Cardiac muscle cell (in vitro differentiated cells and primary cell): ENCODE measurements around the gene LRFN2. TPM values are rescaled to one million over a fixed set of nuclear protein-coding genes. Genes with fewer than 3 reads are reported as not detected.
A peak's percentile ranks its signal among the peaks of the same experiment; 100 is the strongest.

Experiments
- DNase-seq, 2 donors: peaks; one replicate each; pipeline versions ENCODE4 v3.0.0 to v3.0.0-alpha.2; 2010 to 2017; ENCODE audit warnings: low read depth in 1 of 2, low spot score in 1 of 2
- H3K27ac ChIP-seq: fragments of 200-600 bp; sonication (generic); 2 replicates; pipeline ENCODE4 v1.5.1; 2016
- H3K27me3 ChIP-seq: fragments of 200-600 bp; sonication (generic); 2 replicates; pipeline ENCODE4 v1.6.0; 2016; ENCODE audit warnings: control low read depth
- H3K36me3 ChIP-seq: fragments of 200-600 bp; sonication (generic); 2 replicates; pipeline ENCODE4 v1.5.1; 2016; ENCODE audit warnings: control low read depth
- H3K4me1 ChIP-seq: fragments of 200-600 bp; sonication (generic); 2 replicates; pipeline ENCODE4 v1.8.1; 2017; ENCODE audit warnings: low read depth, mild to moderate bottlenecking, mixed run types
- H3K4me3 ChIP-seq: fragments of 200-600 bp; sonication (generic); 2 replicates; pipeline ENCODE4 v1.5.1; 2016; ENCODE audit warnings: mild to moderate bottlenecking
- H3K9me3 ChIP-seq: fragments of 200-600 bp; sonication (generic); 2 replicates; pipeline ENCODE4 v1.5.1; 2017; ENCODE audit warnings: low read depth, mild to moderate bottlenecking, control low read depth
- polyA plus RNA-seq: library from polyadenylated mRNA; unstranded; fragments of >200 nt; fragmentation: Nextera tagmentation; extraction: Ambion mirVana; gene quantifications from 2 replicates; pipeline ENCODE4 v1.2.1, GENCODE V29; 2016
- total RNA-seq: library from RNA; depleted of rRNA; stranded (reverse); fragments of >200 nt; gene quantifications from 2 replicates; pipeline ENCODE4 v1.2.3, GENCODE V29; 2016
- TF ChIP-seq, protein P1 (sequence below): IDR thresholded peaks from 2 replicates; pipeline ENCODE4 v1.5.1; 2012; ENCODE audit warnings: low read depth, mild to moderate bottlenecking, low read length

LRFN2 gene
- total and polyA plus RNA-seq, 2 experiments from 2014 or later, result 0.15 TPM; not detected in 1

DNA sequence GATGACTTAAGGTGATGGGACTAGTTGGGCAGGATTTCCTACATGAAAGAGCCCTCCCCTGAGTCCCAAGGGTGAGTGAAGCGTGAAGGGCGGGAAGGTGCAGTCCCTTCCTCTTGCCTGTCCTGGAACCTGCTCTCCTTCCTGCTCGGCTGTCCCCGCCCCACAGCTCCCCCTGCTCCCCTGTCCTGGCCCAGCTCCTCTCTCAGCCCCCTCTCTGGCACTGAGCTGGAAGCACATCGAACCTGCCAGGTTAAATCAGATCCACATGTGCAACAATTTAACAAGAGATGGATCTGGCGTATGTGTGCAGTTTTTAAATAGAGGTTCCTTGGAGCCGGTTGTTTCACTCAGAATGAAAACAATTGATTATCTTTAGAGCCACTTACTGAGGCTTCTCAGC is 95.0 kb downstream of the LRFN2 start:
- Histone ChIP-seq H3K4me3 (no peak overlapping the region), H3K27me3 (peaks cover 13% of the 10 kb centered on the region), H3K9me3 (no peaks in the 10 kb centered on the region), H3K4me1 (no peaks in the 10 kb centered on the region), H3K27ac (no peak overlapping the region), H3K36me3 (no peaks in the 10 kb centered on the region)
- DNase-seq, result no peak
- TF ChIP-seq, protein P1, sequence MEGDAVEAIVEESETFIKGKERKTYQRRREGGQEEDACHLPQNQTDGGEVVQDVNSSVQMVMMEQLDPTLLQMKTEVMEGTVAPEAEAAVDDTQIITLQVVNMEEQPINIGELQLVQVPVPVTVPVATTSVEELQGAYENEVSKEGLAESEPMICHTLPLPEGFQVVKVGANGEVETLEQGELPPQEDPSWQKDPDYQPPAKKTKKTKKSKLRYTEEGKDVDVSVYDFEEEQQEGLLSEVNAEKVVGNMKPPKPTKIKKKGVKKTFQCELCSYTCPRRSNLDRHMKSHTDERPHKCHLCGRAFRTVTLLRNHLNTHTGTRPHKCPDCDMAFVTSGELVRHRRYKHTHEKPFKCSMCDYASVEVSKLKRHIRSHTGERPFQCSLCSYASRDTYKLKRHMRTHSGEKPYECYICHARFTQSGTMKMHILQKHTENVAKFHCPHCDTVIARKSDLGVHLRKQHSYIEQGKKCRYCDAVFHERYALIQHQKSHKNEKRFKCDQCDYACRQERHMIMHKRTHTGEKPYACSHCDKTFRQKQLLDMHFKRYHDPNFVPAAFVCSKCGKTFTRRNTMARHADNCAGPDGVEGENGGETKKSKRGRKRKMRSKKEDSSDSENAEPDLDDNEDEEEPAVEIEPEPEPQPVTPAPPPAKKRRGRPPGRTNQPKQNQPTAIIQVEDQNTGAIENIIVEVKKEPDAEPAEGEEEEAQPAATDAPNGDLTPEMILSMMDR, result no peak

DNA sequence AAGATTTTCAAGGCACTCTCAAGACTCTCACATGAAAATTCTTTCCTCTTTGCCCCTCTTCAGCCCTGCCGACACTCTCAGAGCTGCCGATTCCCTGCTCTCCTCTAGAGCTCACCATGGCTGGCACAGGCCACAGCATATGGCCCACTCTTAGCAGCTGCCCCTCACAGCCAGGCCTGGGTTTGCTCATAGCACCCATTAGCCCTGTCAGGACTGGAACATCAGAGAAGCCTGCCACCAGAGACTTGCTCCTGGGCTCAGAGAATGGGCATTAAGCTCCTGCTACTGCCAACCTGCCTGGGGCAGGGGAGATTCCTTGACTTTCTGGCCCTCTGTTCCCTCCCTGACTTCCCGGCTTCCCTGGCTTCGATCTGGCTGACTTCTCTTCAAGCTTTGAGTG is 96.7 kb downstream of the LRFN2 start:
- H3K27me3 ChIP-seq, result peaks cover 13% of the 10 kb centered on the region

DNA sequence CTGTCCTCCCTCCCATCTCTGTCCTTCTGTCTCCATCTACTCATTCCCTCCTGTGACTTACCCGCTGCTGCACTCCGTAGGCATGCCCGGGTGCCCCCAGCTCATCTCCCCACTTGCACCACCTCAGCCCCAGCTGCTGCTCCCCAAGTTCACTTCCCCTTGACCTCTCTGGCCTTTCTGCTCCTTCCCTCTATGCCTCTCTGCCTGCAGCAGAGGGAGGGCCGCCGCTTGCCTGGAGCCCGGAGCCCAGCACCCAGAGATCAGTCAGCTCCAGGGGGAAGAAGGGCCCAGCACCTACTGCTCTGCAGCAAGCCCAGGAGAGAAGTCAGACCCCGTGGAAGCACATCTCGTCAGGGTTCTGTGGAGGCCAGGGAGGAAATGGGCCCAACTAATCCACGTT is 97.4 kb downstream of the LRFN2 start:
- Histone ChIP-seq H3K9me3 (no peaks in the 10 kb centered on the region), H3K27ac (no peak overlapping the region), H3K27me3 (peaks cover 13% of the 10 kb centered on the region), H3K4me3 (no peak overlapping the region), H3K36me3 (no peaks in the 10 kb centered on the region), H3K4me1 (peaks cover 10% of the 10 kb centered on the region)
- TF ChIP-seq, protein P1, result no peak
- DNase-seq, result no peak

More for the DNA sequence above, 96.7 kb downstream of the LRFN2 start:
- Histone ChIP-seq H3K4me3 (no peak overlapping the region), H3K9me3 (no peaks in the 10 kb centered on the region), H3K4me1 (peaks cover 6% of the 10 kb centered on the region), H3K36me3 (no peaks in the 10 kb centered on the region), H3K27ac (no peak overlapping the region)
- TF ChIP-seq, protein P1, result no peak
- no peak for DNase-seq

DNA sequence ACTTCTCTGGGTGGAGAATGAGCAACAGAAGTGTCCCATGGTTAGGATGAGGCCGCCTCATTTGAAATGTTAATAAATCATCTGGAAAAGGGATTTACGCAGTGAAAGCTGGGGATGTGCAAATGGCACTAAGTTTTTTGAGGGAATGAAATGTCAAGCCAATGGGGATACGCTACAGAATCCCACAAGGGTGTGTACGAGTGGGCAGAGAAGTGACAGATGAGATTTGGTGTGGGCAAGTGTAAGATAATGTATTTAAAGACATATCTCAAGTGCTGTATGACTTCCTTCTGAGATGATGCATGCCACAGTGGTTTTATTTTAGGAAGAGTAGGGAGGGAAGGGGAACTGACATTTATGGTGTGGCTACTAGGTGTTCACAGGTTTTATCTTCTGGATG is 100.6 kb downstream of the LRFN2 start:
- peaks cover 13% of the 10 kb centered on the region for H3K27me3 ChIP-seq
- H3K27ac ChIP-seq, result no peak overlapping the region
- H3K4me1 ChIP-seq, result peaks cover 10% of the 10 kb centered on the region
- TF ChIP-seq, protein P1, result no peak
- H3K9me3 ChIP-seq, result no peaks in the 10 kb centered on the region
- no peaks in the 10 kb centered on the region for H3K36me3 ChIP-seq
- no peak overlapping the region for H3K4me3 ChIP-seq
- no peak for DNase-seq

DNA sequence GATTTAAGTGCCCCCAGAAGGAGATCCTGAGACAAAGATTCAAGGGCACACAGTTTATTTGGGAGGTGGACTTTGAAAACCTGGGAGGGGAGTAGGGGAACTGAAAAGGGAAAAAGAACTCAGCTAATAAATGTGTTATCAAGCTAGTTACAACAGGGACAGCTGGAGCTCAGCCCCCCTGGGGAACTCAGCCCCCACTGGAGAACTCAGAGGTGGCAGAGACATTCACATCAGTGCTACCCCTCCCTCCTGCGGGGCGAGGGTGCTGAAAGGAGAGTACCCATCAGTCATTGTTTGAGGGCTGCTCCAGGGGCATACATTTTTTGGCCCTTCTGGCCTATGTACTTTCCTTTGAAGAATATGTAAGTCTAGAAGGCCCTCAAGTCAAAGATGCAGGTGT is 101.4 kb downstream of the LRFN2 start:
- Histone ChIP-seq H3K27ac (no peak overlapping the region), H3K4me3 (no peak overlapping the region), H3K9me3 (no peaks in the 10 kb centered on the region), H3K27me3 (peaks cover 13% of the 10 kb centered on the region), H3K4me1 (peaks cover 10% of the 10 kb centered on the region), H3K36me3 (no peaks in the 10 kb centered on the region)
- TF ChIP-seq, protein P1, result no peak
- DNase-seq, result no peak

DNA sequence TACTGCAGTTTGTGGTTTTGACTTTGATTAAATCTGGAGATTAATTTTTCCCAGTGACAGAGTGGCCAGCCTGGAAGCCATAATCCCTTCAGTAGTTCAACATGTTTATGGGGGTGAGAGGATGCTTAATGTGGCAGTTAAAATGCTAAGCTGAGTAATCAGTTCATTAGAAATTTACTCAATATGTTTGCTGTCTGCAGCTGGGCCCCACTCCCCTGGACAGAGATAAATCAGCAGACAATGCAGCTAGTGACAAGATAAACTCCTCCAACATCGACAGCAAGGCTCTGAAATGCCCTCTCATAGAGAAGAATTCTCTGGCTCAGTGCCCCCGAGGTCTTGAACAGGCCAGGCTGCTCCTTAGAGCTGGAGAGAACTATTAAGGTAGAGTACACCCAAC is 101.9 kb downstream of the LRFN2 start:
- H3K4me1 ChIP-seq, result peaks cover 10% of the 10 kb centered on the region
- no peaks in the 10 kb centered on the region for H3K9me3 ChIP-seq
- no peak overlapping the region for H3K4me3 ChIP-seq
- no peaks in the 10 kb centered on the region for H3K36me3 ChIP-seq
- no peak overlapping the region for H3K27ac ChIP-seq
- peaks cover 13% of the 10 kb centered on the region for H3K27me3 ChIP-seq
- DNase-seq, result peak in 1 of 2 donors; percentile 9
- TF ChIP-seq, protein P1, result no peak
